Measurements from ENCODE around the gene USH2A. TPM values are rescaled to one million over a fixed set of nuclear protein-coding genes. Genes with fewer than 3 reads are reported as not detected.

USH2A gene
- total and polyA plus RNA-seq, 8 donors = 0.03 to 0.28 (median 0.06) TPM

- intact Hi-C loops (cut with DNase I) = no loop called here
- no peak for FAIRE-seq
- H3K4me3 ChIP-seq = no peak overlapping the region
- H3K27ac ChIP-seq = no peak overlapping the region
- 80 to 87% methylated on average over 1 of the region's 1 CpG for WGBS, 2 donors
- no peak for DNase-seq
- no peak for TF ChIP-seq CTCF (IDR thresholded peaks at IDR 0.05)
- no peaks in the 10 kb centered on the region for H3K36me3 ChIP-seq
- no peak for ATAC-seq
- H3K4me1 ChIP-seq = no peaks in the 10 kb centered on the region
- H3K27me3 ChIP-seq = no peaks in the 10 kb centered on the region
- no peaks in the 10 kb centered on the region for H3K9me3 ChIP-seq
Measured at GRCh38 chr1:216194721-216195120, 228.5 kb downstream of the USH2A start.

- Histone ChIP-seq H3K4me1 (no peaks in the 10 kb centered on the region), H3K36me3 (no peaks in the 10 kb centered on the region), H3K4me3 (no peak overlapping the region), H3K27me3 (no peaks in the 10 kb centered on the region), H3K27ac (no peak overlapping the region), H3K9me3 (no peaks in the 10 kb centered on the region)
- no peak for FAIRE-seq
- WGBS, 2 donors = 55 to 60% methylated on average over 7 of the region's 7 CpGs
- TF ChIP-seq CTCF (IDR thresholded peaks at IDR 0.05) = no peak
- intact Hi-C loops (cut with DNase I) = no loop called here
- no peak for DNase-seq
- peak in 1 of 4 donors; percentile 40 for ATAC-seq
Measured at GRCh38 chr1:216193839-216194443, 229.3 kb downstream of the USH2A start.

- Histone ChIP-seq H3K4me1 (no peaks in the 10 kb centered on the region), H3K36me3 (no peaks in the 10 kb centered on the region), H3K27ac (no peak overlapping the region), H3K27me3 (no peaks in the 10 kb centered on the region), H3K9me3 (no peaks in the 10 kb centered on the region), H3K4me3 (no peak overlapping the region)
- no peak for ATAC-seq
- WGBS, 2 donors = 59 to 61% methylated on average over 4 of the region's 4 CpGs
- no peak for DNase-seq
- TF ChIP-seq CTCF (IDR thresholded peaks at IDR 0.05) = no peak
- FAIRE-seq = no peak
- intact Hi-C loops (cut with DNase I) = no loop called here
Measured at GRCh38 chr1:216190438-216190837, 232.8 kb downstream of the USH2A start.

GRCh38 chr1:216186816-216187215 lies 236.4 kb downstream of the USH2A start:
- Histone ChIP-seq H3K27me3 (no peaks in the 10 kb centered on the region), H3K4me3 (no peak overlapping the region), H3K27ac (no peak overlapping the region), H3K36me3 (no peaks in the 10 kb centered on the region), H3K9me3 (no peaks in the 10 kb centered on the region), H3K4me1 (no peaks in the 10 kb centered on the region)
- FAIRE-seq (no peak), DNase-seq (no peak), ATAC-seq (peak in 3 of 4 donors; percentile 37 to 58 (median 38))
- intact Hi-C loops (cut with DNase I) = no loop called here
- 23 to 30% methylated on average over 2 of the region's 2 CpGs for WGBS, 2 donors
- TF ChIP-seq CTCF (IDR thresholded peaks at IDR 0.05) = no peak

- ATAC-seq = no peak
- no peaks in the 10 kb centered on the region for H3K9me3 ChIP-seq
- intact Hi-C loops (cut with DNase I) = no loop called here
- DNase-seq = no peak
- no peaks in the 10 kb centered on the region for H3K27me3 ChIP-seq
- WGBS, 2 donors = 74 to 84% methylated on average over 2 of the region's 2 CpGs
- TF ChIP-seq CTCF (IDR thresholded peaks at IDR 0.05) = no peak
- no peak for FAIRE-seq
- no peak overlapping the region for H3K4me3 ChIP-seq
- no peaks in the 10 kb centered on the region for H3K4me1 ChIP-seq
- H3K27ac ChIP-seq = no peak overlapping the region
- H3K36me3 ChIP-seq = no peaks in the 10 kb centered on the region
Measured at GRCh38 chr1:216186141-216186540, 237.1 kb downstream of the USH2A start.

Measured in pancreas (tissue), 10 donors.